Activated CD4-positive, CD25-positive, alpha-beta regulatory T cell treated with anti-CD3 and anti-CD28 coated beads, Interleukin-2, amount 50 U/mL, for 24 hours (primary cell): ENCODE measurements around the gene LRP8.
"Not testable (repeated sequence)": the region's sequence is repeated elsewhere in the genome, so short reads cannot be mapped to it uniquely, and the experiment has no call there.

ENCODE experiments used
- ATAC-seq, 2 donors: fragments of 150-1000 bp; cut with Tn5 transposase; one replicate each; pipeline ENCODE4 v1.10.0; 2021; ENCODE audit warnings: mild to moderate bottlenecking in 1 of 2, moderate library complexity in 1 of 2

LRP8 gene

DNA sequence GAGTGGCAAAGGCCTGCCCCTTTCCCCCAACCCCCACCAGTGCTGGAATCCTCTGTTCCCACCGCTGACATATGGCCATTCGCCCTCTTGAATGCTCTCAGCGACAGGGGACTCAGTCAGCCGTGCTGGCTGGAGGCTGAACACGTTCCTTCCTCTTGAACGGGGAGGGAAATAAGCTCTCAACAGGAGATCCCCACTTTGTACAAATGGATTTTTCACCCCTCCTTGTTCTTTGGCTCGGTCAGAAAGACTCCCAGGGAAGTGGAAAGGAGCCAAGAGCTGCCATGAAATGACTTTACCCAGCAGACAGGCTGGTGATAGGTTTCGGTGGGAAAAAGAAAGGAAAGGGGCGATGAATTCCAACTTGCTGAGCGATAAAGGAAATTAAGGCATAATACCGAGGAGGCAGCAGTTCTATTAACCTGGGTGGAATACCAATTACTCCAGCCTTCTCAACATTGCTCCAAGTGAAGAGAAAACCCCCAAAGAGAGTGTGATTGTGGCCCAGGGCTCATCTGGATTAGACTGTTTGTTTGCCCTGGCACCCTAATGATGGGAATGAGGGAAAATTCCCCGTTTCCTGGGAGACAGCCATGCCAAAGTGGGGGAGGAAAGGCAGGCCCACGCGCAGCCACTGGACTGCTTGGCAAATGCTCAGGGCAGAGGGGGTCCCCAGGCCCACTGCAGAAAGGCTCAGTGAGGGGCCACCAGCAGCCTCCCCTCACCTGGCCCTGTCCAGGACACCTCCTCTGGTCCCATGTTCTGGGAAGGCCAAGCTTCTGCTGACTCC is 23.9 kb downstream of the LRP8 start:
- no peak for ATAC-seq

DNA sequence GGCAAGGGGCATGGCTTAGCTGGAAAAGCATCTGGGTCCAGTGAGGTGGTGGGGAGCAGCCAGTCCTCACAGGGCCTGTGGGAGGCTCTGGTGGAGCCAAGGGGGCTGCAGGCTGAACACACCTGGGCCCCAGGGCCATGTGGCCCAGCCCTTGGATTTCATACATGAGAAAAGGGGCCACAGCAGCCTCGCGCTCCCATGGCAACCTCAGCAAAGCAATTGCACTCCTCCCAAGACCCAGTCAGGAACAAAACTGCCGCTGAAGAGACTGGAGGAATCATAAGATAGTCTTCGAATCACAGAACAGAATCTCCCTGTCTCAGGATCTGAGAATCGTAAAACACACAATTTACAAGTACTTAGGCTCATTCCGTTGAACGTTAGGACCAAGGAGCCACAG is 24.6 kb downstream of the LRP8 start:
- no peak for ATAC-seq

DNA sequence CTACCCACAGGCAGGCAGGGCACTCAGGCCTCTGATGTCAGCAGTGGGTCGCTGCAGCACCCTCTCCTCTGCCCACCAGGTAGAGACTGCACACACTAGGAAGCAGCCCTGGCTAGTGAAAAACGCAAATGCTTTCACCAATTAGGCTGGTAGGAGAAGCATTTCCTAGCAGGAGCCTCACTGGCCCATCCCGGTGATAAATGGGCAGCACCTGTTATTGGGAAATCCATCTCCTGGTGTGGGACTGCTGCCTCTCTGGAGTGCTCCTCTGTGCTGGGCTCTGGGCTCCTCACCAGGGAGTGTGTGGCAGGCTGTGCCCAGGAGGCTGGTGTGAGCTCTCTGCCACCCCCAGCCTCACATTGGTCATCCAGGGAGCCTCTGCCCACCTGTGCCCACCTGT is 28.6 kb downstream of the LRP8 start:
- ATAC-seq, result no peak

DNA sequence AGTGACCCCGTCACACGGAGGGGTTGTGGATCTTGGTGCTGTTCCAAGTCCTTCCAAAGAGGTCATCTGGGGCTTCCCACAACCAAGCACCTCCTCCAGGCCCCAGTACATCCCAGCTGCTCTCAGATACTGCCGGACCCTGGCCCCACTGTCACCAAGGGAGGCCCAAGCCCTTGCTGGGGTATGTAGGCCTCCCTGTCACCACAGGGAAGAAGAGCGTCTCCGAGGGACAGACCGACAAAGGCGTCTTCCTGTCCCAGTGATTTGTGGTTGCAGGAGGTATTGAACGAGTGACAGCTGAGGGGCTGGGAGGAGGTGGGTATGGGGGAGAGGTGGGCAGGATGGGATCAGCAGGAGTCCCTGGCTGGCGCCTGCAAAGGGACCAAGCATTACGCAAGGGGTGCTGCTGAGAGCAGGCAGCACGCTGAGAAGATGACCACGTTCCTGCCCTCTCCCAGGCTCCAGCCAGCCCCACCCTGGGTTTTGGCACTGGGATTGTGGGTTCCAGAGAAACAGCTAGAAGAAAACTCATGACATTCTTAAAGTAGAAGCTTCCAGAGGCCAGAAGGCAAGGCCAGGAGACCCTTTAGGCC is 29.7 kb downstream of the LRP8 start:
- ATAC-seq, result no peak

DNA sequence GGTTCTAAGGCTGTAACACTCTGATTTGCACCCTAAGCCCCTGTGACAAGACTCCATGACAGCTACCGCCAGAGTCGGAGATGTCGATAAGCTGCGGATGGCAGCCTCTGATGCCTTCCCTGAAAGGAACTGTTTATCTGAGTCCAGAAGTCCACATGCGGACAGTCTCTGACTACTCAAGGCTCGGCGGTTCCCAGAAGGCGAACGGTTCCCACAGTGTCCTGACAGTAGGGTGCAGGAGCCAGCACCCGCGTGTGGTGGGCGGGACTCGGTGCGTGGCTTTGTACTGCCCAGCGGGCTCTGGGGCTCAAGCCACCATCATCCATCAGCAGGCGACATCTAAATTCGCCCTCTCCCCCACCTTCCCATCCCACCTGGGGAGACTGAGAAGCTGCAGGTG is 30.7 kb downstream of the LRP8 start:
- no peak for ATAC-seq

DNA sequence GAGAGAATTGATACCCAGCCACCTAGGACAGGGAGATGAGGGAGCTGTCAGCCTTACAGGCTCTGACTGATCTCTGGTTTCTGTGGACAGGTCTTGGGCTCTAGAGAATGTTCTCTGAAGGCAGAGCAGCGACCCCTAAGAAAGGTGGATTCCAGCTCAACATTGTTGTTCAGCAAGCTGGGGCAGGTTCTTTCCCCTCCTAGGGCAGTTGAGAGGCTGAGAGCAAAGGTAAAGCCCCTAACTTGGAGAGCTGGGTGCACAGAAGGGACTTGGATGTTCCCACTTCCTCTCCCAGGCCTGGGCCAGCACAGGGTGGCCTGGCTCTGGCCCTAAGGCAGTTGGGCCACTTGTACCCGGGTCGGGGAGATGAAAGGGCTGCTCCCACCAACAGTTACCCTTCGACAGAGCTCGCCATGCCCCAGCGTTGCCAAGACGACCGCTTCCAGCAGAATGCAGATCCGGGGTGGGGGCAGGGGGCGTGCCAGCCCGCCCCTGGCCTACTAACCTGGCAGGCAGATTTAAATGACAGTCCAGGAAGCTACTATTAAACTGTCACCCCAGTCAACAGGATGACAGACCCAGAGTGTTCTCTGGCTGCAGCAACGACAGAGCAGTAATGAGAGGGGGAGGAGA is 31.6 kb downstream of the LRP8 start:
- ATAC-seq, result no peak

DNA sequence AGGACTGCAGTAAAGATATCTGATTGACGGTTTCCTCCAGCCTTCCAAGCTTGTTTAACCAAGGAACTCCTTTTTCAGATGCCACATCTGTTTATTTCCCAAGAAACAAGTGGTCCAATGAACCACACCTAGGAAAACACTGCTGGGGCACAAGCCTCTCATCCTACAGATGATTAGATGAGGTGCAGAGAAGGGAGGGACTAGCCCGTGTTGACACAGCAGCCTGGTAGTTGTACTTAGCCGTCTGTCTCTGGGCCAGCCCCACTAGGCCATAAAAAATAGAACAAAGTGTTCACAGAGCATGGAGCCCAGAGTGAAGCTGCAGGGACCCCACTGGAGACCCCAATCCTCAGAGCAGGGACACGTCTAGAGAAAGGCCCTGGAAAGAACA is 32.1 kb downstream of the LRP8 start:
- ATAC-seq, result no peak

DNA sequence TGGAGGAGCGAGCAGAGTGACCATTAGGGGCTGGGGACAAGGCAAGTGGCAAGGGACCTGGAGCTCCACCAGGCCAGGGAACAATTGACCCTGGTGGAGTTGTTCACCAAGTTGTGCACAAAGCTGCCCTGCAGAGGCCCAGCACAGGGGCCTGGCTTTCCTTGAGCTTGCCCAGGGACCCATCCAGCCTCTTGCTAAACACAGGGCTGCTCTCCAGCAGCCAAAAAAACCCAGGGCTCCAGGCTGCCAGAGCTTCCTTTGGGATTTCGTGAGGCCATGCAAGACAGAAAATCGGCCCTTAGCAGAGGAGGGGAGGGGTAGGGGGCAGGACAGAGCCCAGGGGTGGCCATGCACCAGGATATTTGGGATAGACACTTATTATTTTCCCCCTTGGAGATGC is 32.6 kb downstream of the LRP8 start:
- no peak for ATAC-seq

DNA sequence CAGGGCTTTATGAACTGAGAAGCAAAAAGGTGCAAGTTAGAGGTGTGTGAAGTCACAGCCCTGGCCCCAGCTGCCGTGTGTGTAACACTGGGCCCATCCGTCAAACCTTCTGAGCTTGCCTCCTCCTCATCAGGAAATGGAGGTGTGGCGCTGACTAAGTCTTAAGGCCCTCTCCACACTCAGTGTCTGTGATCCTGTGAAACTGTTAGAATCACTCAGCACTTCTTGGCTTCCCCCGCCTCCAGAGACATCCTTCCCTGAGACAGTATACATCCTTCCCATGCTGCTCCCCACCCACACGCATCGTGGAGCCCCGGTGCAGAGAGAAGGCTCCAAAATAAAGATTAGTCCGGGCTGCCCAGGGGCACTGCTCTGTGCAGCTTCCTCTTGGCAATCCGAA is 33.3 kb downstream of the LRP8 start:
- ATAC-seq, result peak; percentile 90 to 94

DNA sequence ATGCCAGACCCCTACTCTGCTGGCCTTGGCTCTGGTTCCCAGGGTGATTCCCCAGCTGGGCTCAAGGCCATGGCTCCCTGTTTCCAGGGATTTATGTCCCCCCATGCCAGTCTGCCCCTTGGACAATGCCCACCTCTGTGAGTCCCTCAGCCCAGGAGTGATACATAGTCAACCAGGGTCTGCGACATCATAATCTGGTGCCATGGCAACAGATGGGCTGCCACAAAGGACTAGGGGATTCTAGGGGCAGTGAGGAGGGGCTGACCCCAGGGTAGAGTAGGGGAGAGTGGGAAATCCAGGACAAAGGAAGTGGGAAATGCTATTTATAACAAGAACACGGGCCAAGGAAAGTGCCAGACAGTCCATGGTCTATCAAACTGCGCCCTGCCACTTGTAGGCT is 33.8 kb downstream of the LRP8 start:
- ATAC-seq, result no peak

DNA sequence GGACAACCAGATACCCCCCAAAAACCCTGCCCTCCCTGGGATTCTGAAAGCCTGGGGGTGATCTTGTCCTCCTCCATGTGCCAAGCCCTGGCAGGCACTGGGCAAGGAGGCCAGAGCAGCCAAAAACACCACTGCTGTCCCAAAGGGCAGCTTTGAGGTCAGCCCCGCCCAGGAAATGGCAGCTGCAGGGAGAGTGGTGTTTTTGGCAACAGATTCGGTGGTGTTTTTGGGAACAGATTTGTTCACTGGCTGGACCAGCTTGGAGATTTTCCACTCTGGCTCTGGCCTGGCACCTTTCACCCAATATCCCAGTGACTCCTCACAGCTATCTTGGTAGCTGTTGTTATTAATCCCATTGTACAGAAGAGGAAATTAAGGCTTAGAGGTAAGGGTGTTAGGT is 34.7 kb downstream of the LRP8 start:
- no peak for ATAC-seq

DNA sequence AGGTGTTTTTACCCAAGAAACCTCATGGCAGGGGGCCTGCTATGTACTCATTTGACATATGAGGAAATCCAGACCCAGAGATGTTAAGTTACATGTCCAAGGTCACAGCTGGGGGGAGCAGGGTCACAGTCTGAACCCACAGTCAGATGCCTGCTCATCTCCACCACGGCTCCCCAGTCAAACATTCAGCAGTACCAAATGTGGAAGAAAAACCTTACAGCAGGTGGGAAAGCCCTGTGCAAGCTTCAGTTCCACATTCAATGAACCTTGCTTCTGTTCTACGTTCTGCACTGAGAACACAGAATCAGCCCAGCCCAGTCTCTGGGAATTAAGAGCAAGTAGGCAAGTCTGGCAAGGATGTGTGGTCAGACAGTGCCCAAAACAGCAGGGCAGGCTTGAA is 35.2 kb downstream of the LRP8 start:
- ATAC-seq, result no peak

DNA sequence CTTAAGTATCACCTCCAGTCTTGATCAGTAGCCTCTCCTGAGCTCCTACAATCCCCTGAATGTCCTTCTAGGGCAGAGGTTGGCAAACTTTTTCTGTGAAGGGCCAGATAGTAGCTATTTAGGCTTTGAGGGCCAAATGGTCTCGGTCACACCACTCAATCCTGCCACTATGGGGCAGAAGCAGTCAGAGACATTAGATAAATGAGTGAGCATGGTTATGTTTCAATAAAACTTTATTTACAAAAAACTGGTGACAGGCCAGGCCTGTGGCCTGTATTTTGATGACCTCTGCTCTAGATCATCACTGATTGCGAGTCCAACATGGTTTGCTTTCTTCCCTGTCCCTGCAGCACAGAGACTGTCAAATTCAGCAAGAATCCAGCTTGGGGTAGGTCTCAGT is 36.3 kb downstream of the LRP8 start:
- ATAC-seq, result no peak

DNA sequence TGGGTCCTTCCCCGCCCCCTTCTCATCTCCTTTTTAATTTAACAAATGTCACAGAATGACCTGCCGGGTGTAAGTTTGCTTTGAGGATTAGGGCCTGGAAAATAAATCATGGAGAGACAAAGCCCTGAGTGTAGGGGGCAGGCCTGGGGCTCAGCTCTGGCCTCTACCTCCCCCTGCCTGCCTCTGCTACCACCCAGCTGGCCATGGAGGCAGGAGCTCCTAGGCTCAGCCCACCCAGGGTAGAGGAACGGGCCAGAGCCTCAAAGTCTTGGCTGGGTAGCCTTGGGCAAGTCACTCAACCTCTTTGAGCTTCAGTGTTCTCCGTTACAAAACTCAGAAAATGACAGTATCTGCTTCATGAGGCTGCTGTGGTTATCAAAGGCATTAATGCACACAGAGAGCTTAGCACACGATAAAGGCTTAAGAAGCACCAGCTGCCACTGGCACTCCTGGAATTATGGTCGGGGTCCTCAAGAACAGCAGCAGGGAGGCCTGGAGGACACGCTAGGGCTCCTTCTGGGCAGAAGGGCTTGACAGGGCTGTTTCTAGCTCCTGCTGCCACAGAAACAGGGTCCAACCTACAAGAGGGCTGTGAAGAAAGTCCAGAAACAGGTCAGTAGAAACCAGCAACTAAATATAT is 39.0 kb downstream of the LRP8 start:
- no peak for ATAC-seq

DNA sequence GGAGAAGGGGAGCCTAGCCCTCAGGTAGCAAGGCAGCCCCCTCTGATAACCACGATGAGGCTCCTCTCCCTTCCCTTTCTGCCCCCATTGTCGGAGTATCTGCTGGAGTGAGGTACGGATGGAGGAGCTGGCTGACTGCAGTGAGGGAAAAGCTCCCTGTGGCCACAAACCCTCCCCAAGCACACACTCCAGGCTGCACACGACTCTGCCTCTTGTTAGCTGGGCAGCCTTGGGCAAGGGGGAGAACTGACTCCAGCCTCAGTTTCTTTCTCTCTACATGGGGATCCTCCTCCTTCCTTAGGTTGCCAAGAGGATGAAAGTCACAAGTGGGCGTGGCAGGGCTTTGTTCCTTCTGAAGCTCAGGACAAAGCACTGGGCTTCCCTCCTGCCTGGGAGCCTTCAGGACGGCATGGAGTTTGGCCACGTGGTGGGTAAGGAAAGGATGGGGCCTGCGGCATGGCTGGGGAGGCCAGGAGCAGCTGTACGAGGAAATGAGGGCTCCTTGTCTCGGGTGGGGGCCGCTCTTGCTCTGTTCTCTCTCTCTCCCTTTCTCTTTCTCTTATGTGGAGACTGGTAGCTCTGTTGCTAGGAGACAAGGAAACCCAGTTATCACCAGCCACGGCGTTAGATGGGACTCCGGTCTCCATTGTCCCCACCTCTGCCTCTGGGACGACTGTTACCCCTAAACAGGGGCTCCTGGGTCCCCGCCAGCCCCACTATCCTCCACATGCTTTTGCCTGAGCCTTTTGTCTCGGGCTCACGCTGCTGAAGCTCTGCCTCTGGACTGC is 39.7 kb downstream of the LRP8 start:
- ATAC-seq, result no peak

DNA sequence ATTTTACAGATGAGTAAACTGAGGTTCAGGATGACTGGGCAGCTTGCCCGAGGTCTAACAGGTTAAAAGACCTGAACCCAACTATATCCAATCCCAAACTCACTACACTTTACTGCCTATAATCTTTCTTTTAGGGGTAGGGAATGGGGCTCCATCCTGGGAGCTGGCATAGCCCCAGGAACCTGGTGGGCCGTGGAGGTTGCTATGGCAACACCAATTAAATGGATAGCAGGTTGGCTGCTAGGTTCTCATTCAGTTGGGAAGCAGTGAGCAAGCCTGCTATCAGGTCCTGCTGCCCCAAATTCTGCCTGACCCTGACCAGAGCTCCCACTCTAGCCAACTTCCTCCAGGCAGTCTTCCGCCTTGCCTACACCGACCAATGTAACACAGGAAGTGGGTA is 40.9 kb downstream of the LRP8 start:
- no peak for ATAC-seq

DNA sequence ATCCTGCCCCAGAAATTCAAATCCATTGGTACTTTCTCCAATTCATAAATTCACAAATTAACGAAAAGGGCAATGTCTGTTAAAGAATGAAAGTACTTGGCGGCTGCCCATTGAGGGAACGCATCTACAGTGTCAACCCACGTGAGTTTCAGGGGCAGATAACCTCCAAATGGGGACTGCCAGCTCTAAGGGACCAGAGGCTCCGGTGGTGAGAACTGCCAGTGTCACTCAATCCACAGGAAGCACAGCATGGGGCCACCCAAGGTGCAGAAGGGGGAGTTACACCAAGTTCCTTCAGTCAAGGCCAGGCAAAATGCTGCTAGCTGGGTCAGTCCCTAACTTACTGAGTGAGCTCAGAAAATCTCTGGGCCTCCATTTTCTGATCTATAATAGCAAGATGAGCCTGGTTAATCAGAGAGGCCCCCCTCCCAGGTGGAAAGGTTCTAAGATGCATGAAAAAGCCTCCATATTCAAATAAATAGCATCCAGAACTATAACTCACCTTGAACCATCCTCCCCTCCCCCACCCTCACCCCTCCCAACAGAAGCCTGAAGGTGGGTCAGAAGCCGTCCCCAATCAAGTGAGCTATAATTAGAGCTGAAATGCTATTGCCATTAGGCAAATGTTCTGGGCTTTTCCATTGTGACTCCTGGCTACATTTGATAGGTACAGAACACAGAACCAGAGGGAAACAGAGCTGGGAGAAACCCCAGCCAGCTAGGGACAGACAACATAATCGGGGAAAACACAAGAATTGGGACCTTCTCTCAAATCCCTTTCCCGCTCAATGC is 41.7 kb downstream of the LRP8 start:
- ATAC-seq, result no peak

DNA sequence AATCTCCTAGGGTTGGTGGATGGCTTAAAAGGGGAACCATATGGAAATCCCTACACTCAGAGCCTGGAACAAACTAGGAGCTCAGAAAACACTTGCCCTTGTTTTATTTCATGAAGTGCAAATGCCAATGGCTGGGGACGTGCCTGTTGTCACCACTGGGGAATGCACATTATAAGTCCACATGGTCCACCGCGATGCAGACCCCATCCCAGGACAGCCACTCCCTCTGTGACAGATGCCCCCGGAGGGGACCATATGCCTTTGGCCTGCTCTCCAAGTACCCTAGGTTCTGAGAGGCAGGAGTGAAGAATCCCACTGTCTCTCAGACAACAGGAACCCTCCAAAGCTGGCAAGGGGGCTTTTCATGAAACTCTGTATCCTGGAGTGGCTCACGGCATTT is 42.3 kb downstream of the LRP8 start:
- no peak for ATAC-seq

DNA sequence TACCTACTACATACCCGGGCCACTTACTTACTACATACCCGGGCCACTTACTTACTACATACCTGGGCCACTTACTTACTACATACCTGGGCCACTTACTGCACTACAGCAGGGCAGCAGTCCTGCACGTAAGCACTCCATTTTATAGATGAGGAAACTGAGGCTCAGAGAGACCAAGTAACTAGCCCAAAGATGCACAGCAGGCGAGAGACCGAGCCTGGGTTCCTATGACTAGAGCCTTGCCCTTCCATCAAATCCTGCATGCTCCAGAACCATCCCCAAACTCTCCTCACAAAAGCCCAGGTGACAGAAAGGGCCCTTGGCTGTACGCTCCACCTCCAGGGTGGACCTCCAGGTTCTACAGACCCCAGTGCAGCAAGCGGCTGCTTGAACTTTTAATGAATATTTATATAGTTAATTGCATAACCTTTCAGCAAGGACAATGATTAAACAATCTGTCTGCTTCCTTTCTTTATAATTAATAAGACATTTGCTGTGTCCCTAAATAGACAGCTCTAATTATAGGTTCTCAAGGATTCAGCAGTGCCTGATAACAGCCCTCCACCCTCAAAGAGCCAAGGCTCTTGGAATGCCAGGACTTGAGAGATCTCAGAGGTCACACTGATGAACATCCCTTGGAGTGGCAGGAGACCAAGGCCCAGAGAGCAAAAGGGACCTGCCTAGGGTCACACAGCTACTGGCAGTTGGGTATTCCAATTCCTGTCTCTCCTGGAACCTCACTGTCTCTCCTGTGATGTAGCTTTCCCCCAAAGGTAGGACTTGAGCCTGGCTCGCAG is 43.4 kb downstream of the LRP8 start:
- no peak for ATAC-seq

DNA sequence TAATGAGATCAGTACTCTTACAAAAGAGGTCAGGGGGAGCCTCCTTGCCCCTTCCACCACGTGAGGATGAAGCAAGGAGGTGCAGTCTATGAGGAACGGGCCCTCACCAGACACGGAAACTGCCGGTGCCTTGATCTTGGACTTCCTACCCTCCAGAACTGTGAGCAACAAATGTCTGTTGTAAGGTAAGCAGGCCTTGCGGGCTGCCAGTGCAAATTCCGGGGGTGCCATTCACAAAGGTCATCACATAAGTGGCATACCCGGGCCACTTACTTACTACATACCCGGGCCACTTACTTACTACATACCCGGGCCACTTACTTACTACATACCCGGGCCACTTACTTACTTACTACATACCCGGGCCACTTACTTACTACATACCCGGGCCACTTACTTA is 44.7 kb downstream of the LRP8 start:
- ATAC-seq, result not testable (repeated sequence)

DNA sequence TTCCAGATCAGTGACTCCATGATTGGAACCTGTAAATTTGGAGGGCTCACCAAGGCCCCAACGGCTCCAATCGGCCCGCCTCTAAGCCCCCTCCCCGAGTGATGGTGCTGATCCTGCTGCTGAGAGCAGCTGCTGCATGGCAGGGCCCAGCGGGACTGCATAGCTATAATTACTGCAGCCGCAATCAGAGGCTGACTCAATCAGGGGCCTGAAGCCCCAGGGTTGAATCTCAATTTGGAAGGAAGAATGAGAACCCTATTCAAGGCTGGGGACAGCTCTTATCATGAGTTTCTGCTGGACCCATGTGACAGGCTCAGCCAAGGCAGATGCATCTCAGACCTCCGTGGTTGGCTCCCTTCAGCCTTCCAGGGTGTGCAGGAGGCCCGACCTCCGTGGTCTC is 46.7 kb downstream of the LRP8 start:
- no peak for ATAC-seq
